Hypothalamus (tissue), 51 donors: ENCODE data around the gene SYMPK.

Experiments used
- DNase-seq, 51 donors: peaks; one replicate each; lab custom pipeline; 2025; lab: John Stamatoyannopoulos, UW

Gene SYMPK

GRCh38 chr19:45785097-45785496 lies 77.8 kb downstream of the SYMPK start:
- no peak for DNase-seq

- DNase-seq: no peak
Observed at GRCh38 chr19:45784096-45784495, 78.9 kb downstream of the SYMPK start.

GRCh38 chr19:45782820-45783785 lies 79.8 kb downstream of the SYMPK start:
- peak in 5 of 51 donors; percentile 12 to 29 (median 19) for DNase-seq

- peak in 22 of 51 donors; percentile 12 to 42 (median 33) for DNase-seq
Observed at GRCh38 chr19:45782162-45782691, 80.7 kb downstream of the SYMPK start, which contains the start of gene DMPK. TSS of gene DMPK (minus strand) at chr19:45782490. CDS start at chr19:45782352, 138 bp downstream.

- DNase-seq: peak in 9 of 51 donors; percentile 11 to 39 (median 20)
Observed at GRCh38 chr19:45781214-45782161, 81.5 kb downstream of the SYMPK start.

- no peak for DNase-seq
Observed at GRCh38 chr19:45780448-45781213, 82.3 kb downstream of the SYMPK start.

- no peak for DNase-seq
Observed at GRCh38 chr19:45780146-45780447, 82.8 kb downstream of the SYMPK start.

- no peak for DNase-seq
Observed at GRCh38 chr19:45779231-45780145, 83.5 kb downstream of the SYMPK start.

GRCh38 chr19:45778010-45778661 lies 84.8 kb downstream of the SYMPK start:
- no peak for DNase-seq

GRCh38 chr19:45777395-45777961 lies 85.5 kb downstream of the SYMPK start:
- DNase-seq: no peak

- DNase-seq: no peak
Observed at GRCh38 chr19:45774765-45775164, 88.2 kb downstream of the SYMPK start.

GRCh38 chr19:45773384-45773783 lies 89.6 kb downstream of the SYMPK start:
- no peak for DNase-seq

- no peak for DNase-seq
Observed at GRCh38 chr19:45772912-45773311, 90.0 kb downstream of the SYMPK start.

GRCh38 chr19:45772130-45772840 lies 90.7 kb downstream of the SYMPK start:
- DNase-seq: no peak

- DNase-seq: no peak
Observed at GRCh38 chr19:45771311-45771933, 91.5 kb downstream of the SYMPK start.

- DNase-seq: peak; percentile 56 to 95 (median 88)
Observed at GRCh38 chr19:45770192-45771101, 92.5 kb downstream of the SYMPK start.
